AG09309 (cell line): ENCODE results near the gene CHURC1.
"Not testable (repeated sequence)": the region's sequence is repeated elsewhere in the genome, so short reads cannot be mapped to it uniquely, and the experiment has no call there.

Experiments
- DNase-seq: peaks from one replicate; pipeline ENCODE4 v3.0.0-alpha.2; 2010; ENCODE audit warnings: low read depth
- H3K4me3 ChIP-seq: 2 replicates; pipeline ENCODE4 v1.5.1; 2011; ENCODE audit warnings: mild to moderate bottlenecking, low read depth, low read length, moderate library complexity; ENCODE audit not compliant: control insufficient read depth
- TF ChIP-seq, protein P1 (sequence below): IDR thresholded peaks from 2 replicates; pipeline ENCODE4 v1.5.1; 2011; ENCODE audit warnings: mild to moderate bottlenecking, low read depth, low read length, inconsistent platforms; ENCODE audit not compliant: insufficient read depth, control insufficient read depth; ENCODE audit errors: missing control alignments

The CHURC1 gene

DNA sequence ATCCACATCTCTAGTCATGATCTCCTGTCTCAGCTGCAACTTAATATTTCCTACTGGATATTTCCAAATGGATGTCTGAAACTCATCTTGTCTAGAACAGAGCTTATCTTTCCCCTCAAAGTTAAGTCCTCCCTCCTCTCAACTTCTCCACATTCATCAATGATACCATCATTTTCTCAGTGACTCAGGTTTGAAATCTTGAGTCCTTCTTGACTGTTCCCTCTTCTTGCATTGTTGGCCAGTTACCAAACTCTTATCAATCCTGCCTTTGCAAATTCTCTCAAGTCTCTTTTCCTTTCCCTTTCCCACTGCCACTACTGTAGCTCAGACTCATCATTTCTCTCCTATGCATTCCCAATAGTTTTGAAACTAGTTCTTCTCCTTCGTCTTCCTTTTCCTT is 14.3 kb upstream of the CHURC1 start:
- no peak overlapping the region for H3K4me3 ChIP-seq
- TF ChIP-seq, protein P1, sequence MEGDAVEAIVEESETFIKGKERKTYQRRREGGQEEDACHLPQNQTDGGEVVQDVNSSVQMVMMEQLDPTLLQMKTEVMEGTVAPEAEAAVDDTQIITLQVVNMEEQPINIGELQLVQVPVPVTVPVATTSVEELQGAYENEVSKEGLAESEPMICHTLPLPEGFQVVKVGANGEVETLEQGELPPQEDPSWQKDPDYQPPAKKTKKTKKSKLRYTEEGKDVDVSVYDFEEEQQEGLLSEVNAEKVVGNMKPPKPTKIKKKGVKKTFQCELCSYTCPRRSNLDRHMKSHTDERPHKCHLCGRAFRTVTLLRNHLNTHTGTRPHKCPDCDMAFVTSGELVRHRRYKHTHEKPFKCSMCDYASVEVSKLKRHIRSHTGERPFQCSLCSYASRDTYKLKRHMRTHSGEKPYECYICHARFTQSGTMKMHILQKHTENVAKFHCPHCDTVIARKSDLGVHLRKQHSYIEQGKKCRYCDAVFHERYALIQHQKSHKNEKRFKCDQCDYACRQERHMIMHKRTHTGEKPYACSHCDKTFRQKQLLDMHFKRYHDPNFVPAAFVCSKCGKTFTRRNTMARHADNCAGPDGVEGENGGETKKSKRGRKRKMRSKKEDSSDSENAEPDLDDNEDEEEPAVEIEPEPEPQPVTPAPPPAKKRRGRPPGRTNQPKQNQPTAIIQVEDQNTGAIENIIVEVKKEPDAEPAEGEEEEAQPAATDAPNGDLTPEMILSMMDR, result no peak
- no peak for DNase-seq

DNA sequence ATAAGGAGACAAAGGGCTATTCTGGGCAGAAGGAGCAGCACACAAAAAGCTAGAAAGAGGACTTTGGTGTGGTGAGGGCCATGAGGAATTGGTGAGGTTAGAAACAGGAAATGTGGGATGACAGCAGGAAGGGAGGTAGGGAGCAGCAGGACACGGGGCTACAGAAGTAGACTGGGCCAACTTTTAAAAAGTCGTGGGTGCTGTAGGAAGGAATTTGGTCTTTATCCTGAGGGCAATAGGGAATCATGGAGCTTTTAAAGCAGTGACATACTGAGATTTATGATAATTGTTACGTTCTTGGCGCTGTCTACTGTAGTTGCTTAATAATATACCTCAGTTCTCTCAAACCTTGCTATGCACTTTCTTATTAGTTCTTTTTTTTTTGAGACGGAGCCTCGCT is 8.2 kb upstream of the CHURC1 start:
- DNase-seq, result no peak
- no peak overlapping the region for H3K4me3 ChIP-seq
- TF ChIP-seq, protein P1, result no peak

DNA sequence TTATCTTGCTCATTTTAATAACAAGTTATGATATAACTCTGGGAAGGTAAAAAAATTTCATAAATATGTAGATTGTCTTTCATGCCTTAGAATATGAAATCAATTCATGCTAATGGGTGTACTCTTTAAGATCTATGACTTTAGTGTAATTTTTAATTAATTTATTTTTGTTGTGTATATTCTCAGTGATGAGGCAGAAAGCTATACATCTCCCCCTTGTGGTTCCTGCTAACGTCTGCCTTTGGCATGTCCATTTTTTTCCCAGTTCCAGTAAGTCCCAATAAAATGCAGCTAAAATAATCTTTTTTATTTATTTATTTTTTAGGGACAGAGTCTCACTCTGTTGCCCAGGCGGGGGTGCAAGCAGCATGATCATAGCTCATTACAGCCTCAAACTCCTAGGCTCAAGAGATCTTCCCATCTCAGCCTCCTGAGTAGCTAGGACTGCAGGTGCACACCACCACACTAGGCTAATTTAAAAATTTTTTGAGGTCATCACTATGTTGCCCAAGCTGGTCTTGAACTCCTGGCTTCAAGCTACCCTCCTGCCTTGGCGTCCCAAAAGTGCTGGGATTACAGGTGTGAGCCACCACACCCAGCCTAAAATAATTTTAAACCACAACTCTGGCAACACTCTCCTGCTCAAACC is 3.3 kb upstream of the CHURC1 start:
- H3K4me3 ChIP-seq, result no peak overlapping the region
- TF ChIP-seq, protein P1, result peak; percentile 67
- no peak for DNase-seq

DNA sequence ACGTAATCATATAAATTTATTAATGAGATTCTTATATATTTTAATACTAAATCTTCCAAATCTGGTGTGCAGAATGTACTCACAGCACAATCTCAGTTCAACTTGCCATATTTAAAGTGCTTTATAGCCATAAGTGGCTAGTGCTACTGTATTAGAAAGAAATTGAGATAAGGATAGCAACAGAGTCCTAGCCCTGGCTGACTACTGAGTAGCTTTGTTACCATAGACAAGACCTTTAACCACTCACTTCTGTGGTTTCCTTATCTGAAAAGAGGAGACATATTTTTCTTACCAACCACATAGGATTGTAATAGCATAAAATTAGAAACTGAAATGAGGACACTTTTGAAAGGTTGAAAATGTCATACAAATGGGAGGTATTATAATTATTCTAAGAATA is 2.0 kb upstream of the CHURC1 start:
- no peak for DNase-seq

DNA sequence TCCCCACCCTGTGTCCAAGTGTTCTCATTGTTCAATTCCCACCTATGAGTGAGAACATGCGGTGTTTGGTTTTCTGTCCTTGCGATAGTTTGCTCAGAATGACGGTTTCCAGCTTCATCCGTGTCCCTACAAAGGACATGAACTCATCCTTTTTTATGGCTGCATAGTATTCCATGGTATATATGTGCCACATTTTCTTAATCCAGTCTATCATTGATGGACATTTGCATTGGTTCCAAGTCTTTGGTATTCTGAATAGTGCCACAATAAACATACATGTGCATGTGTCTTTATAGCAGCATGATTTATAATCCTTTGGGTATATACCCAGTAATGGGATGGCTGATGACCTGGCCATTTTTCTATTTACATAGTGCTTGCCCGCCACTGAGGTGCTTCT is 778 bp upstream of the CHURC1 start:
- not testable (repeated sequence) for H3K4me3 ChIP-seq, DNase-seq

More for the DNA sequence above, 2.0 kb upstream of the CHURC1 start:
- no peak overlapping the region for H3K4me3 ChIP-seq
- TF ChIP-seq, protein P1, result no peak

DNA sequence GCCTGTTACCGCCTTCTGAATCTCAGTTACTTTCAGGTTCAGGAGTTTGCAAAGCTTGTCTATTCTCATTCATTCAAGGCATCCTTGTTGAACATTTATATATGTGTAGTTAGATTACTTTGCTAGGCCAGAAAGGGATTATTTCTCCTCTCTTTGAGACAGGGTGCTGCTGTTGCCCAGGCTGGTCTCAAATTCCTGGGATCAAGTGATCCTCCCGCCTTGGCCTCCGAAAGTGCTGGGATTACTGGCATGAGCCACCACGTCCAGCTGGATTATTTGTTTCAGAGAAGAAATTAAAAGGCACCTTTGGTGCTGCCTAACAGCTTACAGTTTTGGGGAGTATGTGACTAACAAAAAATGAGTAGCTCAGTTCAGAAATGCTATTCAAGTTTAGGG is 772 bp downstream of the CHURC1 start:
- no peak for DNase-seq
- TF ChIP-seq, protein P1, result no peak
- H3K4me3 ChIP-seq, result peak overlapping the region; percentile 76

DNA sequence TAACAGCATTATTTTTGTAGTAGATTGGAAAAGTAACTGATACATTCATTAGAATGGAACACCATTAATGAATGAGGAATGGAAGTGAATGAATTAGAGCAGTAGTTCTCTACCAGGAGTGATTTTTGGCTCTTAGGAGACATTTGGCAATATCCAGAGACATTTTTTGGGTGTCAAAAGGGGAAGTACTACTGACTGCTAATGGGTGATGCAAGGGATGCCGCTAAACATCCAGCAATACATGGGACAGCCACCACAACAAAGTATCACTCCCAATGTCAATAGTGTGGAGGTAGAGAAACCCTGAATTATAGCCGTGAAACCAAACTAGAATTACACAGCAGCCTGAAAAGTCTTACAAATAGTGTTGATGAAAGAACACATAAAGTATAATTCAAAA is 1.5 kb downstream of the CHURC1 start:
- no peak for DNase-seq
- TF ChIP-seq, protein P1, result no peak
- no peak overlapping the region for H3K4me3 ChIP-seq
